Transverse colon (tissue), 4 donors: ENCODE measurements around the gene CLTRN.
"Not testable (repeated sequence)": the region's sequence is repeated elsewhere in the genome, so short reads cannot be mapped to it uniquely, and the experiment has no call there.

Experiments used
- CTCF ChIP-seq, 5 experiments: fragments of 200-600 bp in 3 of 5; fragments of 450-650 bp in 2 of 5; sonication (generic) in 3 of 5; IDR thresholded peaks; 1 replicate in 2 of 5; 2 replicates in 3 of 5; pipeline ENCODE4 v1.5.1; 2016 to 2017; ENCODE audit warnings: antibody characterized with exemption in 5 of 5, inconsistent platforms in 3 of 5, mild to moderate bottlenecking in 2 of 5, moderate library complexity in 1 of 5
- EP300 ChIP-seq: sonication (generic); formaldehyde crosslinking; IDR thresholded peaks from one replicate; pipeline ENCODE4 v1.6.1; 2017; ENCODE audit warnings: antibody characterized with exemption, low read depth
- POLR2AphosphoS5 ChIP-seq, 3 donors: sonication (generic); formaldehyde crosslinking; IDR thresholded peaks; one replicate each; pipeline ENCODE4 v1.6.1; 2016; ENCODE audit warnings: antibody characterized with exemption in 3 of 3

GRCh38 chrX:15647510-15647909 lies 17.1 kb downstream of the CLTRN start:
- TF ChIP-seq CTCF (IDR thresholded peaks at IDR 0.05); POLR2AphosphoS5 (IDR thresholded peaks at IDR 0.05); EP300: not testable (repeated sequence)
